ENCODE results near the gene PRDX5.

The PRDX5 gene

GRCh38 chr11:64347193-64347867 lies 29.4 kb downstream of the PRDX5 start:
- no peak for DNase-seq (ENCODE audit: low spot score)

- DNase-seq (ENCODE audit: low spot score) = no peak
These were observed 30.6 kb downstream of the PRDX5 start for GRCh38 chr11:64348383-64349024.

- no peak for DNase-seq (ENCODE audit: low spot score)
These were observed 31.1 kb downstream of the PRDX5 start for GRCh38 chr11:64349025-64349387.

- DNase-seq (ENCODE audit: low spot score) = no peak
These were observed 31.5 kb downstream of the PRDX5 start for GRCh38 chr11:64349404-64349803.

GRCh38 chr11:64351136-64351631 lies 33.3 kb downstream of the PRDX5 start:
- no peak for DNase-seq (ENCODE audit: low spot score)

- no peak for DNase-seq (ENCODE audit: low spot score)
These were observed 34.4 kb downstream of the PRDX5 start for GRCh38 chr11:64352099-64352994.

GRCh38 chr11:64352995-64353714 lies 35.2 kb downstream of the PRDX5 start:
- DNase-seq (ENCODE audit: low spot score) = no peak

GRCh38 chr11:64353715-64354506 lies 36.0 kb downstream of the PRDX5 start:
- no peak for DNase-seq (ENCODE audit: low spot score)

- peak; percentile 97 for DNase-seq (ENCODE audit: low spot score)
These were observed 37.4 kb downstream of the PRDX5 start for GRCh38 chr11:64355078-64355940.

- peak; percentile 48 for DNase-seq (ENCODE audit: low spot score)
These were observed 38.8 kb downstream of the PRDX5 start for GRCh38 chr11:64356498-64357411.

- DNase-seq (ENCODE audit: low spot score) = no peak
These were observed 39.5 kb downstream of the PRDX5 start for GRCh38 chr11:64357446-64357845.

GRCh38 chr11:64357904-64358535 lies 40.1 kb downstream of the PRDX5 start:
- peak; percentile 43 for DNase-seq (ENCODE audit: low spot score)

- no peak for DNase-seq (ENCODE audit: low spot score)
These were observed 40.6 kb downstream of the PRDX5 start for GRCh38 chr11:64358536-64358906.

GRCh38 chr11:64358907-64359711 lies 41.2 kb downstream of the PRDX5 start, which contains the start of gene RPS6KA4:
TSS of gene RPS6KA4 (plus strand) at chr11:64359162. CDS start at chr11:64359236, 74 bp downstream.
- DNase-seq (ENCODE audit: low spot score) = peak; percentile 95

- no peak for DNase-seq (ENCODE audit: low spot score)
These were observed 42.0 kb downstream of the PRDX5 start for GRCh38 chr11:64359712-64360445.

- no peak for DNase-seq (ENCODE audit: low spot score)
These were observed 42.6 kb downstream of the PRDX5 start for GRCh38 chr11:64360448-64360921.

- no peak for DNase-seq (ENCODE audit: low spot score)
These were observed 43.7 kb downstream of the PRDX5 start for GRCh38 chr11:64361659-64362058.
